Body of pancreas (tissue), 4 donors: ENCODE results near the gene ATP10D.

Experiments
- CTCF ChIP-seq, 7 experiments: fragments of 450-650 bp in 4 of 7; fragments of 200-600 bp in 3 of 7; sonication (generic) in 3 of 7; IDR thresholded peaks; one replicate each; pipeline ENCODE4 v1.5.1; 2016 to 2019; ENCODE audit warnings: antibody characterized with exemption in 7 of 7
- POLR2A ChIP-seq, 3 donors: fragments of 450-650 bp; IDR thresholded peaks; one replicate each; pipeline ENCODE4 v1.6.1; 2016; ENCODE audit warnings: antibody characterized with exemption in 3 of 3, mild to moderate bottlenecking in 2 of 3

GRCh38 chr4:47550899-47551548 is 65.9 kb downstream of the ATP10D start:
- TF ChIP-seq CTCF (IDR thresholded peaks at IDR 0.05) (no peak), POLR2A (IDR thresholded peaks at IDR 0.05) (no peak)
